Esophagus muscularis mucosa (tissue), 4 donors: Measurements from ENCODE around the gene ANKRD6. TPM values are rescaled to one million over a fixed set of nuclear protein-coding genes. Genes with fewer than 3 reads are reported as not detected.

Source experiments
- DNase-seq: peaks from one replicate; pipeline ENCODE4 v3.0.0-alpha.2; 2017; ENCODE audit errors: extremely low spot score
- H3K27ac ChIP-seq, 4 donors: fragments of 200-600 bp; sonication (generic); replicated peaks in 1 of 4; 1 replicate in 3 of 4; 2 replicates in 1 of 4; pipeline ENCODE4 v1.5.1; 2016 to 2019; ENCODE audit warnings: mild to moderate bottlenecking in 1 of 4
- H3K27me3 ChIP-seq, 4 donors: fragments of 200-600 bp; sonication (generic); one replicate each; pipeline versions ENCODE4 v1.5.1 to v1.6.0; 2016 to 2019
- H3K36me3 ChIP-seq, 4 donors: fragments of 200-600 bp; sonication (generic); one replicate each; pipeline ENCODE4 v1.5.1; 2016 to 2019
- H3K4me1 ChIP-seq, 4 donors: fragments of 200-600 bp; sonication (generic); one replicate each; pipeline ENCODE4 v1.5.1; 2016 to 2019
- H3K4me3 ChIP-seq, 4 donors: fragments of 200-600 bp; sonication (generic); 1 replicate in 2 of 4; 2 replicates in 2 of 4; pipeline ENCODE4 v1.5.1; 2016 to 2019; ENCODE audit warnings: mild to moderate bottlenecking in 4 of 4, moderate library complexity in 1 of 4
- H3K9me3 ChIP-seq, 4 donors: fragments of 200-600 bp; sonication (generic); 1 replicate in 3 of 4; 2 replicates in 1 of 4; pipeline ENCODE4 v1.5.1; 2016 to 2019
- CTCF ChIP-seq, 3 experiments: fragments of 200-600 bp in 2 of 3; fragments of 450-650 bp in 1 of 3; sonication (generic) in 2 of 3; IDR thresholded peaks; one replicate each; pipeline ENCODE4 v1.5.1; 2017 to 2019; ENCODE audit warnings: antibody characterized with exemption in 3 of 3, mild to moderate bottlenecking in 2 of 3, moderate library complexity in 1 of 3
- EP300 ChIP-seq: sonication (generic); formaldehyde crosslinking; IDR thresholded peaks from one replicate; pipeline ENCODE4 v1.6.1; 2017; ENCODE audit warnings: antibody characterized with exemption
- POLR2A ChIP-seq: fragments of 450-650 bp; IDR thresholded peaks from one replicate; pipeline ENCODE4 v1.6.1; 2017; ENCODE audit warnings: antibody characterized with exemption, moderate library complexity, mild to moderate bottlenecking, low read depth
- POLR2AphosphoS5 ChIP-seq, 2 donors: sonication (generic); formaldehyde crosslinking; IDR thresholded peaks; one replicate each; pipeline ENCODE4 v1.6.1; 2017; ENCODE audit warnings: antibody characterized with exemption in 2 of 2
- WGBS: methylation state at CpG from one replicate; pipeline ENCODE4 v1.1.5; 2018; 5-methylcytosine and 5-hydroxymethylcytosine counted together
- intact Hi-C: fragments of 100-400 bp; cut with DNase I; formaldehyde crosslinking; loops from one replicate; pipeline ENCODE4 v1.15.1; 2023
- total RNA-seq, 4 donors: library from RNA; depleted of rRNA; stranded (reverse); fragments of >200 nt; gene quantifications; one replicate each; pipeline versions ENCODE4 v1.1.0 to v1.2.1, GENCODE V29; 2016

The ANKRD6 gene
- total RNA-seq, 4 donors from 2014 or later: 9.1 to 18.9 (median 10.7) TPM

GRCh38 chr6:89590133-89590532 lies 157.2 kb downstream of the ANKRD6 start:
- intact Hi-C loops: no loop called here
- Histone ChIP-seq H3K36me3 (no peaks in the 10 kb centered on the region), H3K4me3 (no peak overlapping the region), H3K27ac (no peak overlapping the region), H3K27me3 (no peaks in the 10 kb centered on the region), H3K4me1 (no peaks in the 10 kb centered on the region), H3K9me3 (no peaks in the 10 kb centered on the region)
- DNase-seq: no peak
- TF ChIP-seq POLR2A (no peak), EP300 (no peak), CTCF (IDR thresholded peaks at IDR 0.05) (no peak), POLR2AphosphoS5 (IDR thresholded peaks at IDR 0.05) (no peak)
- WGBS: 81% methylated on average over 2 of the region's 2 CpGs

GRCh38 chr6:89591745-89592144 lies 158.8 kb downstream of the ANKRD6 start:
- TF ChIP-seq POLR2A: no peak
- no peak for TF ChIP-seq EP300
- no peak for TF ChIP-seq CTCF (IDR thresholded peaks at IDR 0.05)
- TF ChIP-seq POLR2AphosphoS5 (IDR thresholded peaks at IDR 0.05): no peak
- no peak for DNase-seq
- no peak overlapping the region for H3K27ac ChIP-seq
- no peak overlapping the region for H3K4me3 ChIP-seq
- intact Hi-C loops: no loop called here
- WGBS: 80% methylated on average over 4 of the region's 4 CpGs
- no peaks in the 10 kb centered on the region for H3K36me3 ChIP-seq
- H3K27me3 ChIP-seq: no peaks in the 10 kb centered on the region
- H3K4me1 ChIP-seq: no peaks in the 10 kb centered on the region
- no peaks in the 10 kb centered on the region for H3K9me3 ChIP-seq

GRCh38 chr6:89596056-89596455 lies 163.1 kb downstream of the ANKRD6 start:
- WGBS: 100% methylated on average over 2 of the region's 2 CpGs
- no peak for DNase-seq

GRCh38 chr6:89596484-89596883 lies 163.5 kb downstream of the ANKRD6 start:
- no peak for DNase-seq
- Histone ChIP-seq H3K9me3 (no peaks in the 10 kb centered on the region), H3K27me3 (no peaks in the 10 kb centered on the region), H3K36me3 (no peaks in the 10 kb centered on the region), H3K27ac (no peak overlapping the region), H3K4me1 (no peaks in the 10 kb centered on the region), H3K4me3 (no peak overlapping the region)
- intact Hi-C loops: no loop called here
- whole genome bisulfite sequencing: 80% methylated on average over 1 of the region's 1 CpG
- TF ChIP-seq CTCF (IDR thresholded peaks at IDR 0.05) (no peak), EP300 (no peak), POLR2A (no peak), POLR2AphosphoS5 (IDR thresholded peaks at IDR 0.05) (no peak)

More at GRCh38 chr6:89596056-89596455, 163.1 kb downstream of the ANKRD6 start:
- H3K36me3 ChIP-seq: no peaks in the 10 kb centered on the region
- H3K4me1 ChIP-seq: no peaks in the 10 kb centered on the region
- H3K27ac ChIP-seq: no peak overlapping the region
- no peaks in the 10 kb centered on the region for H3K9me3 ChIP-seq
- no peak for TF ChIP-seq POLR2AphosphoS5 (IDR thresholded peaks at IDR 0.05)
- TF ChIP-seq POLR2A: no peak
- TF ChIP-seq EP300: no peak
- no peak for TF ChIP-seq CTCF (IDR thresholded peaks at IDR 0.05)
- no peak overlapping the region for H3K4me3 ChIP-seq
- H3K27me3 ChIP-seq: no peaks in the 10 kb centered on the region
- intact Hi-C loops: no loop called here

GRCh38 chr6:89597372-89597771 lies 164.4 kb downstream of the ANKRD6 start:
- Histone ChIP-seq H3K36me3 (peaks cover 0 to under 1% (median 0%) of the 10 kb centered on the region in 4 donors), H3K27ac (no peak overlapping the region), H3K4me3 (no peak overlapping the region), H3K27me3 (no peaks in the 10 kb centered on the region), H3K4me1 (no peaks in the 10 kb centered on the region), H3K9me3 (no peaks in the 10 kb centered on the region)
- DNase-seq: no peak
- WGBS: 45% methylated on average over 2 of the region's 2 CpGs
- TF ChIP-seq POLR2AphosphoS5 (IDR thresholded peaks at IDR 0.05): no peak
- TF ChIP-seq POLR2A: no peak
- no peak for TF ChIP-seq EP300
- no peak for TF ChIP-seq CTCF (IDR thresholded peaks at IDR 0.05)
- intact Hi-C loops: no loop called here
